ENCODE data around the gene SDK1.

Gene SDK1

DNA sequence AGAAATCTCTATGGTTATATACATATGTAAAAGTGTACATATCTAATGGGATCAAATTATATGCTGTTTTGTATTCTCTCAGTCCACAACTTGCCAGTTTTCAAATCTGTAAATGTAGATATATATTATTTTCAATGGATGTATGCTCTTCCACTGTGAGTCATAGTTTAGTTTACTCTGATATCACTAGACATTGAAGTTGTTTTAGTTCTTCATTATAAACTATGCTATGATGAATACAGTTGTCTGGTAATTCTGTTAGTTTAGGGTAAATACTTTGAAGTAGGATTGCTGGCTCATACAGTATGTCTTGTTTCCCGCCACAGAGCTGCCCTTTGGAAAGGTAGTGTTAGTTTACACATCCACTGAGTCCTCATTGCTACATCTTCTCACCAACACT lies 25.2 kb downstream of the SDK1 start:
- ChIA-PET CTCF (no interaction called here), POLR2A (ENCODE audit: low non-redundant PET) (no interaction called here)
- H3K27ac ChIP-seq = no peak overlapping the region
- no peak for DNase-seq (ENCODE audit: low spot score)
- TF ChIP-seq, protein P1, sequence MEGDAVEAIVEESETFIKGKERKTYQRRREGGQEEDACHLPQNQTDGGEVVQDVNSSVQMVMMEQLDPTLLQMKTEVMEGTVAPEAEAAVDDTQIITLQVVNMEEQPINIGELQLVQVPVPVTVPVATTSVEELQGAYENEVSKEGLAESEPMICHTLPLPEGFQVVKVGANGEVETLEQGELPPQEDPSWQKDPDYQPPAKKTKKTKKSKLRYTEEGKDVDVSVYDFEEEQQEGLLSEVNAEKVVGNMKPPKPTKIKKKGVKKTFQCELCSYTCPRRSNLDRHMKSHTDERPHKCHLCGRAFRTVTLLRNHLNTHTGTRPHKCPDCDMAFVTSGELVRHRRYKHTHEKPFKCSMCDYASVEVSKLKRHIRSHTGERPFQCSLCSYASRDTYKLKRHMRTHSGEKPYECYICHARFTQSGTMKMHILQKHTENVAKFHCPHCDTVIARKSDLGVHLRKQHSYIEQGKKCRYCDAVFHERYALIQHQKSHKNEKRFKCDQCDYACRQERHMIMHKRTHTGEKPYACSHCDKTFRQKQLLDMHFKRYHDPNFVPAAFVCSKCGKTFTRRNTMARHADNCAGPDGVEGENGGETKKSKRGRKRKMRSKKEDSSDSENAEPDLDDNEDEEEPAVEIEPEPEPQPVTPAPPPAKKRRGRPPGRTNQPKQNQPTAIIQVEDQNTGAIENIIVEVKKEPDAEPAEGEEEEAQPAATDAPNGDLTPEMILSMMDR (conservative IDR thresholded peaks at IDR 0.05; ENCODE audit: low read depth) = no peak

DNA sequence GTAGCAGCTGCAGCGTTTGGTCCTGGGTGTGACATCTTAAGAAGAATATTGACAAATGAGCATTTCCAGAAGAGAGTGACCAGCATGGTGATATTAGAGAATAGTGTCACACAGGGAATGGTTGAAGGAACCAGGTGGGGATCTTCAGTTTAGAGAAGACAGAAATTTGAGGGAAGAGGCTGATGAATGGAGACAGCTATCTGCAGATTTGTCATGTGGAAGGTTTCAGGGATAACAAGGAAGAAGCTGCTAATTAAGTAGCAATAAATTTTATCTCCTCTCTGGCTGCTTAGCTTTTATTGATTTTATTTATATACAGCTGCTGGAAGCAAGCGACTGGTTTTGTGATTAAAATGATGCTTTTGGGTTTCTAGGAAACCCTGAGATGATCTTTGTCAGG lies 26.0 kb downstream of the SDK1 start:
- no peak overlapping the region for H3K27ac ChIP-seq
- ChIA-PET POLR2A (ENCODE audit: low non-redundant PET) (no interaction called here), CTCF (no interaction called here)
- no peak for DNase-seq (ENCODE audit: low spot score)
- TF ChIP-seq, protein P1 (conservative IDR thresholded peaks at IDR 0.05; ENCODE audit: low read depth) = no peak

DNA sequence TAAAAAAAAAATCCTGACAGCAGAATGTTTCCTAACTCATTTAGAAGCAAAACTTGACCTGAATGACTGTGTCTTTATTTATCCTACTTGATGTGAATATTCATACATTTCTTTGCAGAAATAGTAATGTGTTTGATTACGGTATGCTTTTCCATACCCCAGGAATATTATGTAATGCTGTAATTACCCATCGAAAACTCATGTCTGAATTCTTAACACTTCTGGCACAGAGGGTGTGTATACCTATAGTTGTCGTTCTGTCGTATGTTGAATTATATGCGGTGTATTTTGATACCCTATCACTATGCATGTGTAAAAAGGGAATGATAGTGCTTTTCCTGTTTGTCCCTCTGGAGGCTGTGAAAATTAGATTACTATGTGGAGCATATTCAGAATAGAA lies 26.6 kb downstream of the SDK1 start:
- TF ChIP-seq, protein P1 (conservative IDR thresholded peaks at IDR 0.05; ENCODE audit: low read depth) = no peak
- no peak overlapping the region for H3K27ac ChIP-seq
- ChIA-PET POLR2A (ENCODE audit: low non-redundant PET) (no interaction called here), CTCF (no interaction called here)
- no peak for DNase-seq (ENCODE audit: low spot score)

DNA sequence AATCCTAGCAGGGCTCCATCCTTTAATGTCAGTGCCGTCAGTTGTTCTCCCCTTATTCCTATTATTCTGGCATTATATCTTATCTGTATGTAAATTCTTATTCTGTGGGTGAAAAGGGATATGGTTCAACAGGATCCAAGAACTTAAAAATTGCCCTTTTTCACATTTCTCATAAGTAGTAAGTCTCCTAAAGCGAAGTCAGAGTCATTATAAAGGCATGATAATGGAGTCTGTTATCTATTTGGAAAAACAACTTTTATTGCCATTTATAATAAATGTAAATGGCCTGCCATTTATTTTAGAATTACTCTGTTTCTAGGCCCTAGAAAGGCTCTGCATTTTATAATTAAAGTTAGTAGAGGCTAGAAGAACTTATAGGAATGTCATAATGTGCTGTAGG lies 31.3 kb downstream of the SDK1 start:
- CTCF ChIA-PET = no interaction called here
- no peak overlapping the region for H3K27ac ChIP-seq
- no peak for DNase-seq (ENCODE audit: low spot score)
- POLR2A ChIA-PET (ENCODE audit: low non-redundant PET) = no interaction called here
- TF ChIP-seq, protein P1 (conservative IDR thresholded peaks at IDR 0.05; ENCODE audit: low read depth) = no peak

DNA sequence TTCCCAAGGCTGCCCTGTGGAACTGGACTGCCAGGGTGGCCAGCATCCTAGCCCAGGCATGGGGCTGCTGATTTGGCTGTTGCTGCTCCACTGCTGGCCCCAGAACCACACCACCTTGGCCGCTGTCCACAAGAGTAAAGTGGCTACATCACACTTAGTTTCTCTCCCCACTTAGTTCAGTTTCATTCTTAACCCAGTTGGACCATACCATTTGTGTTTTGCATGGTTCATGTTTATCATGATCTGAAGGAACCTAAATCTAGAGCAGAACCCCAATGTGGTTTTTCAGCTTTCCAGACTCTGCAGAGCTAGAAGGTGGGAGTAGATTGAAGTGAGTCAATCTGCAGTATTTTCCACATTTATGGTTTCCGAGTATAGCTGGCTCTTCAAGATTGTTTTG lies 32.8 kb downstream of the SDK1 start:
- ChIA-PET CTCF (no interaction called here), POLR2A (ENCODE audit: low non-redundant PET) (no interaction called here)
- TF ChIP-seq, protein P1 (conservative IDR thresholded peaks at IDR 0.05; ENCODE audit: low read depth) = no peak

DNA sequence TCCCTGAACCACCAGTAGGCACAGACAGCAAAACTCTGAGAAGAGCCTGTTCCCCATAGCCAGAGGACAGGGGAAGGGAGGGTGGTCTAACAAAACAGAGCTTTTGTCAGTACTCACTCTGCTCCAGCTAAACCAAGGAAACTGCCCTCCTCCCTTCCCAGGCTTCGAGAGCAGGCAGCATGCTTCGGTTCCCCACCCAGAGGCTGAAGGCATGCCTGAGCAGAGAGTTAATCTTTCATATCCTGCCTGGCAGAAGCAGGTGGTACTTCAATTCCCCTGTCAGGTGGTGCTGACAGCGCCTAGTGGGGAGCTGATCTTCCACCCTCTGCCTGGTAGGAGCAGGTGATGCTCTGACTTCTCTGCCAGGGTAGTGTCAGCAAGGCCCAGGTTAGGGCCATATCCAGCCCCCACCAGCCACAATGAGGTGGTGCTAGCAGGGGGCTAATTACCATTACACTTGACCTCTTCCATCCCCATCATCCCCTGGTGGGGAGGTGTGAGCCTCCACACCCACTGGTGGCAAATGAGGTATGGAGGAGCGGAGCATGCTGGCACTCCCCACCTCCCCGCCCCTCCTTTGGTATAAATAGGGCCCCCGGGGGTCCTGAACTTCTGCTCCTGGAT lies 35.1 kb downstream of the SDK1 start:
- POLR2A ChIA-PET (ENCODE audit: low non-redundant PET) = no interaction called here
- H3K27ac ChIP-seq = no peak overlapping the region
- CTCF ChIA-PET = no interaction called here
- TF ChIP-seq, protein P1 (conservative IDR thresholded peaks at IDR 0.05; ENCODE audit: low read depth) = no peak
- DNase-seq (ENCODE audit: low spot score) = no peak

More for the DNA sequence above, 32.8 kb downstream of the SDK1 start:
- DNase-seq (ENCODE audit: low spot score) = no peak
- H3K27ac ChIP-seq = no peak overlapping the region

DNA sequence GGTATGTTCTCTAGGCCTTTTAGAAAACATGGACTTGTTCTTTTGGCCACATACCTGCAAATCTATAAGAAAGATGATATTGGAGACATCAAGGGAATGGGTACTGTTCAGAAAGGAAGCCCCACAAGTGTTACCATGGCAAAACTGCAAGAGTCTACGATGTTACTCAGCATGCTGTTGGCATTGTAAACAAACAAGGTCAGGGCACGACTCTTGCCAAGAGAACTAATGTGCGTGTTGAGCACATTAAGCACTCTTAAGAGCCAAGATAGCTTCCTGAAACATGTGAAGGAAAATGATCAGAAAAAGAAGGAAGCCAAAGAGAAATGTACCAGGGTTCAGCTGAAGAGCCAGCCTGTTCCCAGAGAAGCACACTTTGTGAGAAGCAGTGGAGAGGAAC lies 37.1 kb downstream of the SDK1 start:
- POLR2A ChIA-PET (ENCODE audit: low non-redundant PET) = no interaction called here
- DNase-seq (ENCODE audit: low spot score) = no peak

More for the DNA sequence above, 37.1 kb downstream of the SDK1 start:
- no peak overlapping the region for H3K27ac ChIP-seq
- CTCF ChIA-PET = no interaction called here
- TF ChIP-seq, protein P1 (conservative IDR thresholded peaks at IDR 0.05; ENCODE audit: low read depth) = no peak
